A549 (cell line): Measurements from ENCODE around the gene MOV10L1.

ENCODE experiments used
- CBX2 ChIP-seq: fragments of 200-600 bp; sonication (generic); IDR thresholded peaks from 2 replicates; pipeline ENCODE4 v1.6.1; 2016; ENCODE audit warnings: low read depth, mild to moderate bottlenecking, borderline replicate concordance
- CHD2 ChIP-seq: fragments of 150-350 bp; IDR thresholded peaks from 2 replicates; pipeline ENCODE4 v1.6.1; 2014; ENCODE audit warnings: low read length; ENCODE audit not compliant: partially characterized antibody
- CTCF ChIP-seq: fragments of >200 bp; sonication (Bioruptor Twin); formaldehyde crosslinking; IDR thresholded peaks from 3 replicates; pipeline ENCODE4 v1.5.1; 2016
- JUN ChIP-seq, 2 experiments: fragments of >200 bp; sonication (Bioruptor Twin); formaldehyde crosslinking; IDR thresholded peaks; 2 replicates in 1 of 2; 3 replicates in 1 of 2; pipeline ENCODE4 v1.6.1; 2016 to 2017
- MAFK ChIP-seq: fragments of 450-650 bp; IDR thresholded peaks from 2 replicates; pipeline ENCODE4 v1.6.1; 2014; ENCODE audit not compliant: partially characterized antibody
- MAZ ChIP-seq: fragments of 150-350 bp; IDR thresholded peaks from 2 replicates; pipeline ENCODE4 v1.6.1; 2014; ENCODE audit warnings: antibody characterized with exemption, low read depth, low read length, borderline replicate concordance
- NR3C1 ChIP-seq: fragments of >200 bp; sonication (Bioruptor Twin); formaldehyde crosslinking; IDR thresholded peaks from 3 replicates; pipeline ENCODE4 v1.6.1; 2017
- POLR2A ChIP-seq: IDR thresholded peaks from 2 replicates; pipeline ENCODE4 v1.6.1; 2012; ENCODE audit warnings: mild to moderate bottlenecking, low read length
- POLR2AphosphoS2 ChIP-seq: conservative IDR thresholded peaks from 2 replicates; pipeline ENCODE4 v1.6.1; 2012; ENCODE audit warnings: low read length, improper control_type of control experiment, inconsistent platforms
- RAD21 ChIP-seq, 2 experiments: fragments of >200 bp in 1 of 2; sonication (Bioruptor Twin) in 1 of 2; formaldehyde crosslinking in 1 of 2; IDR thresholded peaks in 1 of 2; conservative IDR thresholded peaks in 1 of 2; 2 replicates in 1 of 2; 3 replicates in 1 of 2; pipeline ENCODE4 v1.6.1; 2012 to 2018; ENCODE audit warnings: inconsistent platforms in 1 of 2
- RNF2 ChIP-seq: fragments of 200-600 bp; sonication (generic); IDR thresholded peaks from 2 replicates; pipeline ENCODE4 v1.6.1; 2016; ENCODE audit warnings: low read depth, mild to moderate bottlenecking, antibody characterized with exemption, moderate library complexity, borderline replicate concordance

GRCh38 chr22:50090412-50090714, 557 bp downstream of the MOV10L1 start:
- TF ChIP-seq CTCF = no peak
- TF ChIP-seq POLR2AphosphoS2 = no peak
- no peak for TF ChIP-seq MAZ
- no peak for TF ChIP-seq JUN (IDR thresholded peaks at IDR 0.05)
- no peak for TF ChIP-seq RNF2
- no peak for TF ChIP-seq MAFK
- no peak for TF ChIP-seq CBX2
- TF ChIP-seq NR3C1 = no peak
- no peak for TF ChIP-seq RAD21 (conservative IDR thresholded peaks at IDR 0.05 in 1 of 2, IDR thresholded peaks at IDR 0.05 in 1 of 2)
- no peak for TF ChIP-seq POLR2A
- no peak for TF ChIP-seq CHD2
